Measurements from ENCODE around the gene SH2D2A.
A peak's percentile ranks its signal among the peaks of the same experiment; 100 is the strongest.

SH2D2A gene

GRCh38 chr1:156848461-156849150, 32.0 kb upstream of the SH2D2A start:
- DNase-seq (ENCODE audit: low read depth in 1 of 2, low spot score in 1 of 2) = peak; percentile 40 to 65

- no peak for DNase-seq (ENCODE audit: low read depth in 1 of 2, low spot score in 1 of 2)
These were observed 31.2 kb upstream of the SH2D2A start for GRCh38 chr1:156847591-156848460.

- no peak for DNase-seq (ENCODE audit: low read depth in 1 of 2, low spot score in 1 of 2)
These were observed 30.0 kb upstream of the SH2D2A start for GRCh38 chr1:156846643-156847042.

- DNase-seq (ENCODE audit: low read depth in 1 of 2, low spot score in 1 of 2) = no peak
These were observed 29.4 kb upstream of the SH2D2A start for GRCh38 chr1:156845953-156846545.

- DNase-seq (ENCODE audit: low read depth in 1 of 2, low spot score in 1 of 2) = peak in 1 of 2 donors; percentile 24
These were observed 28.7 kb upstream of the SH2D2A start for GRCh38 chr1:156845055-156845952.

GRCh38 chr1:156844638-156845037, 28.0 kb upstream of the SH2D2A start:
- no peak for DNase-seq (ENCODE audit: low read depth in 1 of 2, low spot score in 1 of 2)

- no peak for DNase-seq (ENCODE audit: low read depth in 1 of 2, low spot score in 1 of 2)
These were observed 27.5 kb upstream of the SH2D2A start for GRCh38 chr1:156844102-156844501.

GRCh38 chr1:156842618-156843300, 26.1 kb upstream of the SH2D2A start:
- DNase-seq (ENCODE audit: low read depth in 1 of 2, low spot score in 1 of 2) = no peak

GRCh38 chr1:156841295-156841855, 24.7 kb upstream of the SH2D2A start:
- no peak for DNase-seq (ENCODE audit: low read depth in 1 of 2, low spot score in 1 of 2)

- no peak for DNase-seq (ENCODE audit: low read depth in 1 of 2, low spot score in 1 of 2)
These were observed 24.2 kb upstream of the SH2D2A start for GRCh38 chr1:156840898-156841279.

- DNase-seq (ENCODE audit: low read depth in 1 of 2, low spot score in 1 of 2) = no peak
These were observed 23.7 kb upstream of the SH2D2A start for GRCh38 chr1:156840186-156840897.

GRCh38 chr1:156839426-156840109, 22.9 kb upstream of the SH2D2A start:
- no peak for DNase-seq (ENCODE audit: low read depth in 1 of 2, low spot score in 1 of 2)

GRCh38 chr1:156838972-156839371, 22.3 kb upstream of the SH2D2A start:
- no peak for DNase-seq (ENCODE audit: low read depth in 1 of 2, low spot score in 1 of 2)

- DNase-seq (ENCODE audit: low read depth in 1 of 2, low spot score in 1 of 2) = no peak
These were observed 20.2 kb upstream of the SH2D2A start for GRCh38 chr1:156836892-156837291.

GRCh38 chr1:156836041-156836654, 19.5 kb upstream of the SH2D2A start:
- DNase-seq (ENCODE audit: low read depth in 1 of 2, low spot score in 1 of 2) = no peak

GRCh38 chr1:156834322-156834721, 17.7 kb upstream of the SH2D2A start:
- DNase-seq (ENCODE audit: low read depth in 1 of 2, low spot score in 1 of 2) = no peak

GRCh38 chr1:156833603-156834002, 17.0 kb upstream of the SH2D2A start:
- DNase-seq (ENCODE audit: low read depth in 1 of 2, low spot score in 1 of 2) = no peak

GRCh38 chr1:156832434-156832833, 15.8 kb upstream of the SH2D2A start:
- DNase-seq (ENCODE audit: low read depth in 1 of 2, low spot score in 1 of 2) = no peak

Data from activated T-helper 1 cell treated with anti-CD3 and anti-CD28 coated beads, Interleukin-2, amount 50 U/mL, for 16 hours (primary cell).